DND-41 (cell line): ENCODE results near the gene SLC30A7.
"Not testable (repeated sequence)": the region's sequence is repeated elsewhere in the genome, so short reads cannot be mapped to it uniquely, and the experiment has no call there.

Source experiments
- ATAC-seq: fragments of 200-7000 bp; cut with Tn5 transposase; 3 replicates; pipeline ENCODE4 v1.9.1; 2021; ENCODE audit warnings: low read depth; ENCODE audit not compliant: insufficient read depth
- DNase-seq: peaks from one replicate; pipeline ENCODE4 v3.0.0-alpha.2; 2020
- H2AFZ ChIP-seq: 2 replicates; pipeline ENCODE4 v1.6.0; 2012; ENCODE audit warnings: low read depth, low read length
- H3K27ac ChIP-seq: 2 replicates; pipeline ENCODE4 v1.5.1; 2012; ENCODE audit warnings: low read length, inconsistent platforms
- H3K27me3 ChIP-seq: fragments of 200-600 bp; sonication (generic); 2 replicates; pipeline ENCODE4 v1.6.0; 2012; ENCODE audit warnings: low read length, mild to moderate bottlenecking, inconsistent platforms; ENCODE audit not compliant: insufficient read depth, poor library complexity
- H3K36me3 ChIP-seq: 2 replicates; pipeline ENCODE4 v1.5.1; 2012; ENCODE audit warnings: low read length, inconsistent platforms; ENCODE audit not compliant: insufficient read depth
- H3K4me1 ChIP-seq: 2 replicates; pipeline ENCODE4 v1.5.1; 2012; ENCODE audit warnings: mild to moderate bottlenecking, low read length; ENCODE audit not compliant: insufficient read depth
- H3K4me2 ChIP-seq: 2 replicates; pipeline ENCODE4 v1.6.0; 2012; ENCODE audit warnings: mild to moderate bottlenecking, moderate library complexity, low read length, inconsistent platforms; ENCODE audit not compliant: insufficient read depth
- H3K4me3 ChIP-seq, 2 experiments: fragments of 200-600 bp in 1 of 2; shearing (Covaris generic) in 1 of 2; 2 replicates each; pipeline ENCODE4 v1.5.1; 2012 to 2016; ENCODE audit warnings: inconsistent platforms in 2 of 2, low read length in 2 of 2, mild to moderate bottlenecking in 2 of 2, low read depth in 1 of 2, moderate library complexity in 1 of 2
- H3K79me2 ChIP-seq: 2 replicates; pipeline ENCODE4 v1.6.0; 2012; ENCODE audit warnings: low read length, inconsistent platforms; ENCODE audit not compliant: insufficient read depth
- H3K9ac ChIP-seq: 2 replicates; pipeline ENCODE4 v1.6.0; 2012; ENCODE audit warnings: low read depth, mild to moderate bottlenecking, inconsistent platforms, low read length, moderate library complexity
- H3K9me3 ChIP-seq: 2 replicates; pipeline ENCODE4 v1.5.1; 2012; ENCODE audit warnings: low read length, moderate library complexity, mild to moderate bottlenecking, inconsistent platforms; ENCODE audit not compliant: insufficient read depth, severe bottlenecking
- H4K20me1 ChIP-seq: 2 replicates; pipeline ENCODE4 v1.6.0; 2012; ENCODE audit warnings: low read length; ENCODE audit not compliant: insufficient read depth
- CTCF ChIP-seq: IDR thresholded peaks from 2 replicates; pipeline ENCODE4 v1.5.1; 2012; ENCODE audit warnings: borderline replicate concordance, low read length, moderate library complexity, mild to moderate bottlenecking; ENCODE audit not compliant: poor library complexity, severe bottlenecking; ENCODE audit errors: extremely low read depth
- EZH2 ChIP-seq: IDR thresholded peaks from 3 replicates; pipeline ENCODE4 v1.6.1; 2012; ENCODE audit warnings: borderline replicate concordance, low read depth, mild to moderate bottlenecking, moderate library complexity, low read length, inconsistent platforms; ENCODE audit not compliant: severe bottlenecking

Gene SLC30A7

GRCh38 chr1:100943533-100943932, 47.6 kb downstream of the SLC30A7 start:
- Histone ChIP-seq H3K9ac (no peak overlapping the region), H4K20me1 (no peaks in the 10 kb centered on the region), H3K4me2 (no peak overlapping the region), H3K9me3 (no peaks in the 10 kb centered on the region), H3K27me3 (no peaks in the 10 kb centered on the region), H3K36me3 (peaks cover 41% of the 10 kb centered on the region), H3K4me3 (no peak overlapping the region), H3K4me1 (no peaks in the 10 kb centered on the region), H2AFZ (no peak overlapping the region), H3K27ac (no peak overlapping the region), H3K79me2 (peaks cover 7% of the 10 kb centered on the region; the same call in 1 of the 2 replicates)
- TF ChIP-seq EZH2 = no peak
- TF ChIP-seq CTCF = no peak
- ATAC-seq (no peak), DNase-seq (no peak)

GRCh38 chr1:100946064-100946463, 50.2 kb downstream of the SLC30A7 start:
- not testable (repeated sequence) for H3K4me1 ChIP-seq, ATAC-seq

GRCh38 chr1:100947816-100948215, 51.9 kb downstream of the SLC30A7 start:
- H2AFZ ChIP-seq, H3K4me2 ChIP-seq, H3K27ac ChIP-seq, ATAC-seq, H3K9ac ChIP-seq, H3K4me3 ChIP-seq, DNase-seq, H3K9me3 ChIP-seq, H3K79me2 ChIP-seq, H4K20me1 ChIP-seq, H3K27me3 ChIP-seq, H3K4me1 ChIP-seq: not testable (repeated sequence)
- peaks cover 40% of the 10 kb centered on the region for H3K36me3 ChIP-seq

More at GRCh38 chr1:100946064-100946463, 50.2 kb downstream of the SLC30A7 start:
- peaks cover 44% of the 10 kb centered on the region for H3K36me3 ChIP-seq
- DNase-seq, H3K27me3 ChIP-seq, H2AFZ ChIP-seq, H3K4me2 ChIP-seq, H4K20me1 ChIP-seq, H3K79me2 ChIP-seq, H3K9ac ChIP-seq, H3K27ac ChIP-seq, H3K4me3 ChIP-seq, H3K9me3 ChIP-seq: not testable (repeated sequence)

GRCh38 chr1:100948721-100949405, 53.0 kb downstream of the SLC30A7 start:
- not testable (repeated sequence) for H3K27me3 ChIP-seq, ATAC-seq, H4K20me1 ChIP-seq, H3K79me2 ChIP-seq, H3K9me3 ChIP-seq, H2AFZ ChIP-seq, H3K4me3 ChIP-seq, DNase-seq, H3K4me1 ChIP-seq, H3K9ac ChIP-seq, H3K4me2 ChIP-seq
- Histone ChIP-seq H3K27ac (0 out of 2 replicates have a peak overlapping the region, but pooled peaks have one; percentile 12), H3K36me3 (peaks cover 34% of the 10 kb centered on the region)

- H3K36me3 ChIP-seq = peaks cover 31% of the 10 kb centered on the region
- H3K79me2 ChIP-seq, H3K4me2 ChIP-seq, H3K4me1 ChIP-seq, H2AFZ ChIP-seq, H3K9me3 ChIP-seq, H3K4me3 ChIP-seq, H3K9ac ChIP-seq, H3K27me3 ChIP-seq, H4K20me1 ChIP-seq: not testable (repeated sequence)
- ATAC-seq (peak; percentile 93), DNase-seq (peak; percentile 75)
- peak overlapping the region; percentile 12; the same call in 1 of the 2 replicates for H3K27ac ChIP-seq
Measured at GRCh38 chr1:100949515-100950158, 53.7 kb downstream of the SLC30A7 start.
